Heart left ventricle (tissue), 13 donors: ENCODE data around the gene RAB3C.

ENCODE experiments used
- POLR2A ChIP-seq, 2 donors: fragments of 450-650 bp; IDR thresholded peaks; one replicate each; pipeline ENCODE4 v1.6.1; 2017; ENCODE audit warnings: antibody characterized with exemption in 2 of 2, mild to moderate bottlenecking in 2 of 2, moderate library complexity in 2 of 2
- TF ChIP-seq, protein P1 (sequence below), 12 donors: fragments of 200-600 bp; sonication (generic) in 4 of 12; IDR thresholded peaks; one replicate each; pipeline versions ENCODE4 v1.5.0 to v1.8.0; 2018 to 2022; ENCODE audit warnings: antibody characterized with exemption in 12 of 12, mild to moderate bottlenecking in 5 of 12
- donor health status: ischemic (EF 13 %, LVEDD 7.1; RV severe dilation, severe dysfunction).
- donor health status: DM: no; HTN: yes; CAD: no.
- donor health status: DM: no; HTN: no; CAD: no.
- donor health status: ischemic (EF 25% LVEDD 6.9; RV normal size, moderate dysfunction).
- donor health status: ischemic (EF 25% LVEDD 5.7; RV mildly dilated, moderate dysfunction).
- donor health status: ischemic (EF 35%, LVEDD 5.7; RV mildly dilated, moderate dysfunction).
- donor health status: nonischemic (EF 11% LVEDD 7.7; RV severe dilation, severe dysfunction).
- donor health status: DM: yes; HTN: yes; CAD: no.
- donor health status: PGD.
- donor health status: ischemic (EF 29% LVEDD 5.4; RV normal size, mild dysfunction).
- donor health status: nonischemic (EF 23%, LVEDD 6.1; RV moderate dilation, normal function).

- TF ChIP-seq, protein P1, sequence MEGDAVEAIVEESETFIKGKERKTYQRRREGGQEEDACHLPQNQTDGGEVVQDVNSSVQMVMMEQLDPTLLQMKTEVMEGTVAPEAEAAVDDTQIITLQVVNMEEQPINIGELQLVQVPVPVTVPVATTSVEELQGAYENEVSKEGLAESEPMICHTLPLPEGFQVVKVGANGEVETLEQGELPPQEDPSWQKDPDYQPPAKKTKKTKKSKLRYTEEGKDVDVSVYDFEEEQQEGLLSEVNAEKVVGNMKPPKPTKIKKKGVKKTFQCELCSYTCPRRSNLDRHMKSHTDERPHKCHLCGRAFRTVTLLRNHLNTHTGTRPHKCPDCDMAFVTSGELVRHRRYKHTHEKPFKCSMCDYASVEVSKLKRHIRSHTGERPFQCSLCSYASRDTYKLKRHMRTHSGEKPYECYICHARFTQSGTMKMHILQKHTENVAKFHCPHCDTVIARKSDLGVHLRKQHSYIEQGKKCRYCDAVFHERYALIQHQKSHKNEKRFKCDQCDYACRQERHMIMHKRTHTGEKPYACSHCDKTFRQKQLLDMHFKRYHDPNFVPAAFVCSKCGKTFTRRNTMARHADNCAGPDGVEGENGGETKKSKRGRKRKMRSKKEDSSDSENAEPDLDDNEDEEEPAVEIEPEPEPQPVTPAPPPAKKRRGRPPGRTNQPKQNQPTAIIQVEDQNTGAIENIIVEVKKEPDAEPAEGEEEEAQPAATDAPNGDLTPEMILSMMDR (IDR thresholded peaks at IDR 0.05), result no peak
- no peak for TF ChIP-seq POLR2A (IDR thresholded peaks at IDR 0.05)
These were observed 139.3 kb downstream of the RAB3C start for GRCh38 chr5:58722160-58722559.
